OCI-LY3 (cell line): Measurements from ENCODE around the gene ADCY3.

ENCODE experiments used
- H2AFZ ChIP-seq: fragments of 200-600, 300-600 bp; shearing (Covaris generic); 2 replicates; pipeline ENCODE4 v1.6.0; 2014; ENCODE audit warnings: antibody characterized with exemption, low read depth, low read length
- H3K27ac ChIP-seq: fragments of 200-600, 300-600 bp; sonication (generic); 2 replicates; pipeline ENCODE4 v1.5.1; 2014; ENCODE audit warnings: mild to moderate bottlenecking, low read length, moderate library complexity, mixed read lengths
- H3K27me3 ChIP-seq: fragments of 200-600, 300-600 bp; sonication (generic); 2 replicates; pipeline ENCODE4 v1.6.1; 2014; ENCODE audit warnings: low read depth, low read length, mixed read lengths
- H3K36me3 ChIP-seq: fragments of 200-600, 300-600 bp; sonication (generic); replicated peaks from 2 replicates; pipeline ENCODE3; 2014; ENCODE audit warnings: low read depth, low read length, mixed read lengths
- H3K4me1 ChIP-seq: fragments of 300-600, 200-600 bp; sonication (generic); 2 replicates; pipeline ENCODE4 v1.6.1; 2014; ENCODE audit warnings: low read length, mixed read lengths
- H3K4me2 ChIP-seq: fragments of 200-600, 300-600 bp; sonication (generic); 2 replicates; pipeline ENCODE4 v1.6.1; 2014; ENCODE audit warnings: low read length, mixed read lengths
- H3K4me3 ChIP-seq: fragments of 300-600, 200-600 bp; sonication (generic); 2 replicates; pipeline ENCODE4 v1.5.1; 2014; ENCODE audit warnings: antibody characterized with exemption, mild to moderate bottlenecking, low read length, moderate library complexity
- H3K79me2 ChIP-seq: fragments of 300-600, 200-600 bp; shearing (Covaris generic); 2 replicates; pipeline ENCODE4 v1.6.1; 2014; ENCODE audit warnings: mild to moderate bottlenecking, low read length, mixed read lengths
- H3K9ac ChIP-seq: fragments of 300-600, 200-600 bp; shearing (Covaris generic); 2 replicates; pipeline ENCODE4 v1.6.0; 2014; ENCODE audit warnings: mild to moderate bottlenecking, low read length, moderate library complexity
- H3K9me3 ChIP-seq: fragments of 200-600, 300-600 bp; shearing (Covaris generic); 2 replicates; pipeline ENCODE4 v1.6.1; 2014; ENCODE audit warnings: low read length, mixed read lengths; ENCODE audit not compliant: insufficient read depth
- H4K20me1 ChIP-seq: fragments of 200-600, 300-600 bp; sonication (generic); 2 replicates; pipeline ENCODE4 v1.6.1; 2016; ENCODE audit warnings: low read length, mixed read lengths; ENCODE audit not compliant: insufficient read depth
- EZH2phosphoT487 ChIP-seq: fragments of 200-600 bp; shearing (Covaris generic); IDR thresholded peaks from 2 replicates; pipeline ENCODE4 v1.6.1; 2018; ENCODE audit warnings: antibody characterized with exemption, mixed run types, low read depth
- TF ChIP-seq, protein P1 (sequence below): fragments of 200-600, 300-600 bp; sonication (generic); IDR thresholded peaks from 2 replicates; pipeline ENCODE4 v1.5.1; 2014; ENCODE audit warnings: antibody characterized with exemption, low read length, low read depth

The ADCY3 gene

DNA sequence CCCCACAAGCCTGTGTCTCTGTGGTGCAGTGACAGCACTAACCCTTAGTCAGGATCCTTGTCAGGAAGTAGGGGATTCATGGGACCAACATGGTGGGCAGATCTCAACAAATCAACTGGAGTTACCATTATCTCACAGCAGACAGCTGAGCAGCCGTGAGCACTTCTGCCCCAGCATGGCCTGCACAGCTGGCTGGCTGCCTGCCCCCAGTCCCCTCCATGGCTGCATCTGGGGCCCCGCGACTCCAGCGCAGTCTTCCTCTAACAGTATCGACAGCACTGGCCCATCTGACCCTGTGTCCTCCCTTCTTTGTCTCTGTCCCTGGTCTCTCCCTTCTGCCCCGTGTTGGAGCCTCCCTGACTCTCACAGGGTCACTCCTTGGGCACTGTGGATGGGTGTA lies 4.7 kb upstream of the ADCY3 start:
- TF ChIP-seq, protein P1, sequence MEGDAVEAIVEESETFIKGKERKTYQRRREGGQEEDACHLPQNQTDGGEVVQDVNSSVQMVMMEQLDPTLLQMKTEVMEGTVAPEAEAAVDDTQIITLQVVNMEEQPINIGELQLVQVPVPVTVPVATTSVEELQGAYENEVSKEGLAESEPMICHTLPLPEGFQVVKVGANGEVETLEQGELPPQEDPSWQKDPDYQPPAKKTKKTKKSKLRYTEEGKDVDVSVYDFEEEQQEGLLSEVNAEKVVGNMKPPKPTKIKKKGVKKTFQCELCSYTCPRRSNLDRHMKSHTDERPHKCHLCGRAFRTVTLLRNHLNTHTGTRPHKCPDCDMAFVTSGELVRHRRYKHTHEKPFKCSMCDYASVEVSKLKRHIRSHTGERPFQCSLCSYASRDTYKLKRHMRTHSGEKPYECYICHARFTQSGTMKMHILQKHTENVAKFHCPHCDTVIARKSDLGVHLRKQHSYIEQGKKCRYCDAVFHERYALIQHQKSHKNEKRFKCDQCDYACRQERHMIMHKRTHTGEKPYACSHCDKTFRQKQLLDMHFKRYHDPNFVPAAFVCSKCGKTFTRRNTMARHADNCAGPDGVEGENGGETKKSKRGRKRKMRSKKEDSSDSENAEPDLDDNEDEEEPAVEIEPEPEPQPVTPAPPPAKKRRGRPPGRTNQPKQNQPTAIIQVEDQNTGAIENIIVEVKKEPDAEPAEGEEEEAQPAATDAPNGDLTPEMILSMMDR: no peak
- no peak for TF ChIP-seq EZH2phosphoT487
- Histone ChIP-seq H3K36me3 (no peaks in the 10 kb centered on the region), H2AFZ (no peak overlapping the region), H3K4me1 (peaks cover 19% of the 10 kb centered on the region), H4K20me1 (no peaks in the 10 kb centered on the region), H3K27me3 (no peaks in the 10 kb centered on the region), H3K4me3 (no peak overlapping the region), H3K4me2 (no peak overlapping the region), H3K9ac (no peak overlapping the region), H3K9me3 (no peaks in the 10 kb centered on the region), H3K27ac (no peak overlapping the region), H3K79me2 (peaks cover 5% of the 10 kb centered on the region; the same call in 1 of the 2 replicates)

GRCh38 chr2:24924266-24924665 lies 4.2 kb upstream of the ADCY3 start:
- no peak for TF ChIP-seq EZH2phosphoT487
- TF ChIP-seq, protein P1: no peak
- H3K4me1 ChIP-seq: peaks cover 19% of the 10 kb centered on the region
- no peaks in the 10 kb centered on the region for H3K27me3 ChIP-seq
- H4K20me1 ChIP-seq: no peaks in the 10 kb centered on the region
- no peak overlapping the region for H3K4me3 ChIP-seq
- H3K4me2 ChIP-seq: no peak overlapping the region
- H2AFZ ChIP-seq: no peak overlapping the region
- peaks cover 10% of the 10 kb centered on the region for H3K79me2 ChIP-seq
- H3K36me3 ChIP-seq: no peaks in the 10 kb centered on the region
- H3K9me3 ChIP-seq: no peaks in the 10 kb centered on the region
- H3K27ac ChIP-seq: no peak overlapping the region
- no peak overlapping the region for H3K9ac ChIP-seq

- no peak for TF ChIP-seq EZH2phosphoT487
- TF ChIP-seq, protein P1: no peak
- H2AFZ ChIP-seq: no peak overlapping the region
- H3K36me3 ChIP-seq: peaks cover 4% of the 10 kb centered on the region
- H3K4me2 ChIP-seq: no peak overlapping the region
- H3K27ac ChIP-seq: no peak overlapping the region
- H3K27me3 ChIP-seq: no peaks in the 10 kb centered on the region
- peaks cover 25% of the 10 kb centered on the region for H3K4me1 ChIP-seq
- H3K79me2 ChIP-seq: peaks cover 21% of the 10 kb centered on the region
- no peaks in the 10 kb centered on the region for H4K20me1 ChIP-seq
- no peak overlapping the region for H3K4me3 ChIP-seq
- no peak overlapping the region for H3K9ac ChIP-seq
- H3K9me3 ChIP-seq: no peaks in the 10 kb centered on the region
Measured at GRCh38 chr2:24923106-24923505, 3.1 kb upstream of the ADCY3 start.

GRCh38 chr2:24922556-24922955 lies 2.5 kb upstream of the ADCY3 start:
- H3K4me3 ChIP-seq: no peak overlapping the region
- H3K4me2 ChIP-seq: no peak overlapping the region
- peaks cover 30% of the 10 kb centered on the region for H3K4me1 ChIP-seq
- TF ChIP-seq, protein P1: no peak
- TF ChIP-seq EZH2phosphoT487: no peak
- no peaks in the 10 kb centered on the region for H3K9me3 ChIP-seq
- H2AFZ ChIP-seq: no peak overlapping the region
- H3K79me2 ChIP-seq: peaks cover 27% of the 10 kb centered on the region
- no peak overlapping the region for H3K9ac ChIP-seq
- H3K27ac ChIP-seq: no peak overlapping the region
- H3K27me3 ChIP-seq: no peaks in the 10 kb centered on the region
- peaks cover 4% of the 10 kb centered on the region; the same call in 1 of the 2 replicates for H4K20me1 ChIP-seq
- peaks cover 9% of the 10 kb centered on the region for H3K36me3 ChIP-seq
